ENCODE data around the gene EVA1A. TPM values are rescaled to one million over a fixed set of nuclear protein-coding genes. Genes with fewer than 3 reads are reported as not detected.

EVA1A gene
- total RNA-seq, 1 donor from 2014 or later, result not detected

- Mint-ChIP-seq H3K27ac (ENCODE audit: unreplicated experiment) (peak overlapping the region; percentile 82), H3K4me1 (ENCODE audit: low read depth, unreplicated experiment) (peaks cover 2% of the 10 kb centered on the region), H3K4me3 (ENCODE audit: unreplicated experiment) (peak overlapping the region; percentile 76), H3K27me3 (ENCODE audit: unreplicated experiment) (peaks cover 1% of the 10 kb centered on the region), H3K36me3 (ENCODE audit: unreplicated experiment) (no peaks in the 10 kb centered on the region), H3K9me3 (ENCODE audit: unreplicated experiment) (peaks cover 1% of the 10 kb centered on the region)
- no peak for DNase-seq
- TF ChIP-seq CTCF (IDR thresholded peaks at IDR 0.05; ENCODE audit: partially characterized antibody, unreplicated experiment), result no peak
These were observed 47.4 kb upstream of the EVA1A start for GRCh38 chr2:75607988-75608683.

- no peak overlapping the region for H3K27ac Mint-ChIP-seq (ENCODE audit: unreplicated experiment)
- no peak overlapping the region for H3K4me3 Mint-ChIP-seq (ENCODE audit: unreplicated experiment)
- no peaks in the 10 kb centered on the region for H3K36me3 Mint-ChIP-seq (ENCODE audit: unreplicated experiment)
- peaks cover 1% of the 10 kb centered on the region for H3K9me3 Mint-ChIP-seq (ENCODE audit: unreplicated experiment)
- H3K4me1 Mint-ChIP-seq (ENCODE audit: low read depth, unreplicated experiment), result peaks cover 2% of the 10 kb centered on the region
- peaks cover 1% of the 10 kb centered on the region for H3K27me3 Mint-ChIP-seq (ENCODE audit: unreplicated experiment)
- no peak for TF ChIP-seq CTCF (IDR thresholded peaks at IDR 0.05; ENCODE audit: partially characterized antibody, unreplicated experiment)
- no peak for DNase-seq
These were observed 46.7 kb upstream of the EVA1A start for GRCh38 chr2:75607400-75607798.

- H3K27me3 Mint-ChIP-seq (ENCODE audit: unreplicated experiment), result peaks cover 1% of the 10 kb centered on the region
- H3K27ac Mint-ChIP-seq (ENCODE audit: unreplicated experiment), result no peak overlapping the region
- DNase-seq, result no peak
- peaks cover 1% of the 10 kb centered on the region for H3K9me3 Mint-ChIP-seq (ENCODE audit: unreplicated experiment)
- no peak overlapping the region for H3K4me3 Mint-ChIP-seq (ENCODE audit: unreplicated experiment)
- no peak for TF ChIP-seq CTCF (IDR thresholded peaks at IDR 0.05; ENCODE audit: partially characterized antibody, unreplicated experiment)
- H3K36me3 Mint-ChIP-seq (ENCODE audit: unreplicated experiment), result no peaks in the 10 kb centered on the region
- H3K4me1 Mint-ChIP-seq (ENCODE audit: low read depth, unreplicated experiment), result peaks cover 2% of the 10 kb centered on the region
These were observed 46.1 kb upstream of the EVA1A start for GRCh38 chr2:75606761-75607399.

GRCh38 chr2:75605770-75606529 is 45.2 kb upstream of the EVA1A start:
- no peak for TF ChIP-seq CTCF (IDR thresholded peaks at IDR 0.05; ENCODE audit: partially characterized antibody, unreplicated experiment)
- H3K36me3 Mint-ChIP-seq (ENCODE audit: unreplicated experiment), result no peaks in the 10 kb centered on the region
- peaks cover 1% of the 10 kb centered on the region for H3K9me3 Mint-ChIP-seq (ENCODE audit: unreplicated experiment)
- H3K4me3 Mint-ChIP-seq (ENCODE audit: unreplicated experiment), result no peak overlapping the region
- peaks cover 2% of the 10 kb centered on the region for H3K4me1 Mint-ChIP-seq (ENCODE audit: low read depth, unreplicated experiment)
- DNase-seq, result no peak
- no peak overlapping the region for H3K27ac Mint-ChIP-seq (ENCODE audit: unreplicated experiment)
- H3K27me3 Mint-ChIP-seq (ENCODE audit: unreplicated experiment), result peaks cover 1% of the 10 kb centered on the region
